Vagina (tissue), 2 donors: Measurements from ENCODE around the gene TBX10.
"Not testable (repeated sequence)": the region's sequence is repeated elsewhere in the genome, so short reads cannot be mapped to it uniquely, and the experiment has no call there.

ENCODE experiments used
- POLR2A ChIP-seq, 2 donors: fragments of 450-650 bp; IDR thresholded peaks; one replicate each; pipeline ENCODE4 v1.6.1; 2017; ENCODE audit warnings: antibody characterized with exemption in 2 of 2, mild to moderate bottlenecking in 2 of 2, moderate library complexity in 2 of 2
- POLR2AphosphoS5 ChIP-seq, 2 donors: sonication (generic); formaldehyde crosslinking; IDR thresholded peaks; one replicate each; pipeline ENCODE4 v1.9.0; 2017; ENCODE audit warnings: antibody characterized with exemption in 2 of 2, mild to moderate bottlenecking in 2 of 2, low read depth in 1 of 2; ENCODE audit not compliant: insufficient read depth in 1 of 2
- TF ChIP-seq, protein P1 (sequence below), 3 experiments: fragments of 450-650 bp in 2 of 3; fragments of 200-600 bp in 1 of 3; sonication (generic) in 1 of 3; IDR thresholded peaks; one replicate each; pipeline ENCODE4 v1.5.1; 2017 to 2019; ENCODE audit warnings: antibody characterized with exemption in 3 of 3, mild to moderate bottlenecking in 2 of 3, moderate library complexity in 2 of 3

DNA sequence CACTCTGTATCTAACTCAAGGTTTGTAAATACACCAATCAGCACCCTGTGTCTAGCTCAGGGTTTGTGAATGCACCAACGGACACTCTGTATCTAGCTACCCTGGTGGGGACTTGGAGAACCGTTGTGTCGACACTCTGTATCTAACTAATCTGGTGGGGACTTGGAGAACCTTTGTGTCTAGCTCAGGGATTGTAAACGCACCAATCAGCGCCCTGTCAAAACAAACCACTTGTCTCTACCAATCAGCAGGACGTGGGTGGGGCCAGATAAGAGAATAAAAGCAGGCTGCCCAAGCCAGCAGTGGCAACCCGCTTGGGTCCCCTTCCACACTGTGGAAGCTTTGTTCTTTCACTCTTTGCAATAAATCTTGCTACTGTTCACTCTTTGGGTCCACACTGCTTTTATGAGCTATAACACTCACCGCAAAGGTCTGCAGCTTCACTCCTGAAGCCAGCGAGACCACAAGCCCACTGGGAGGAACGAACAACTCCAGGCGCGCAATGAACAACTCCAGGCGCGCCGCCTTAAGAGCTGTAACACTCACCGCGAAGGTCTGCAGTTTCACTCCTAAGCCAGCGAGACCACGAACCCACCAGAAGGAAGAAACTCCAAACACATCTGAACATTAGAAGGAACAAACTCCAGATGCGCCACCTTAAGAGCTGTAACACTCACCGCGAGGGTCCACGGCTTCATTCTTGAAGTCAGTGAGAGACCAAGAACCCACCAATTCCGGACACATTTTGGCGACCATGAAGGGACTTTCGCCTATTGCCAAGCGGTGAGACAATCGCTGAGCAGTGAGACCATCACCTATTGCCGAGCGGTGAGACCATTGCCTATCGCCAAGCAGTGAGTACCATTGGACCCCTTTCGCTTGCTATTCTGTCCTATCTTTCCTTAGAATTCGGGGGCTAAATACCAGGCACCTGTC, 19.6 kb downstream of the TBX10 start:
- TF ChIP-seq, protein P1, sequence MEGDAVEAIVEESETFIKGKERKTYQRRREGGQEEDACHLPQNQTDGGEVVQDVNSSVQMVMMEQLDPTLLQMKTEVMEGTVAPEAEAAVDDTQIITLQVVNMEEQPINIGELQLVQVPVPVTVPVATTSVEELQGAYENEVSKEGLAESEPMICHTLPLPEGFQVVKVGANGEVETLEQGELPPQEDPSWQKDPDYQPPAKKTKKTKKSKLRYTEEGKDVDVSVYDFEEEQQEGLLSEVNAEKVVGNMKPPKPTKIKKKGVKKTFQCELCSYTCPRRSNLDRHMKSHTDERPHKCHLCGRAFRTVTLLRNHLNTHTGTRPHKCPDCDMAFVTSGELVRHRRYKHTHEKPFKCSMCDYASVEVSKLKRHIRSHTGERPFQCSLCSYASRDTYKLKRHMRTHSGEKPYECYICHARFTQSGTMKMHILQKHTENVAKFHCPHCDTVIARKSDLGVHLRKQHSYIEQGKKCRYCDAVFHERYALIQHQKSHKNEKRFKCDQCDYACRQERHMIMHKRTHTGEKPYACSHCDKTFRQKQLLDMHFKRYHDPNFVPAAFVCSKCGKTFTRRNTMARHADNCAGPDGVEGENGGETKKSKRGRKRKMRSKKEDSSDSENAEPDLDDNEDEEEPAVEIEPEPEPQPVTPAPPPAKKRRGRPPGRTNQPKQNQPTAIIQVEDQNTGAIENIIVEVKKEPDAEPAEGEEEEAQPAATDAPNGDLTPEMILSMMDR (IDR thresholded peaks at IDR 0.05) = not testable (repeated sequence)
- TF ChIP-seq POLR2A (IDR thresholded peaks at IDR 0.05); POLR2AphosphoS5 (IDR thresholded peaks at IDR 0.05; ENCODE audit: insufficient read depth in 1 of 2, low read depth in 1 of 2): not testable (repeated sequence)
